Nephron progenitor cell (in vitro differentiated cells): ENCODE measurements around the gene SYNE2.
A peak's percentile ranks its signal among the peaks of the same experiment; 100 is the strongest.

Experiments used
- DNase-seq: peaks from one replicate; pipeline ENCODE4 v3.0.0; 2021
- H3K27ac Mint-ChIP-seq: 2 replicates; pipeline ENCODE4 v1.8.0; 2021; ENCODE audit warnings: mild to moderate bottlenecking, moderate library complexity, mixed read lengths
- H3K27me3 Mint-ChIP-seq: 2 replicates; pipeline ENCODE4 v1.8.0; 2021; ENCODE audit warnings: mild to moderate bottlenecking, low read depth, mixed read lengths; ENCODE audit not compliant: poor library complexity
- H3K36me3 Mint-ChIP-seq: 2 replicates; pipeline ENCODE4 v1.8.0; 2021; ENCODE audit warnings: low read depth, mixed read lengths
- H3K4me1 Mint-ChIP-seq: 2 replicates; pipeline ENCODE4 v1.8.0; 2021; ENCODE audit warnings: mixed read lengths
- H3K4me3 Mint-ChIP-seq: 2 replicates; pipeline ENCODE4 v1.8.0; 2021; ENCODE audit warnings: mild to moderate bottlenecking, moderate library complexity, mixed read lengths
- H3K9me3 Mint-ChIP-seq: 2 replicates; pipeline ENCODE4 v1.8.0; 2021; ENCODE audit warnings: mild to moderate bottlenecking, moderate library complexity, mixed read lengths
- TF ChIP-seq, protein P1 (sequence below): fragments of 200-600 bp; sonication (generic); IDR thresholded peaks from 2 replicates; pipeline ENCODE4 v1.5.0; 2021; ENCODE audit warnings: antibody characterized with exemption

The SYNE2 gene

DNA sequence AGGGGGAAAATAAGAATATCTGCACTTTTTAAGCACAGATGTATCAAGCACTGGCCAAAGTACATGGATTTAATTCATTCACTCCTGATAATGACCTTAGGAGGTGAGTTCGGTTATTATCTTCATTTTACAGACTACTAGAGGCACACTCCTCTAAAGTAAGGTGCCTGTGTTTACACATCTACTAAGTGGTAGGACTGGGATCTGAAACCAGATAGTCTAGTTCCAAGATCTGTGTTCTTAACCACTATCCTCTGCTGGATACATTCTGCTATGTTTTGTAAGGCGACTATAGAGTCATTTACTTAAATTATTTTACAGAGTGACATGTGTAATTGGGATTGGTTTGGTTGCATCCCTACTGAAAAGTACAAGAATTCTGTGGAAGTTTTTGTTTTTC lies 266.1 kb downstream of the SYNE2 start:
- no peak overlapping the region for H3K4me3 Mint-ChIP-seq
- H3K9me3 Mint-ChIP-seq: no peaks in the 10 kb centered on the region
- H3K27me3 Mint-ChIP-seq: peaks cover 3% of the 10 kb centered on the region
- DNase-seq: no peak
- TF ChIP-seq, protein P1, sequence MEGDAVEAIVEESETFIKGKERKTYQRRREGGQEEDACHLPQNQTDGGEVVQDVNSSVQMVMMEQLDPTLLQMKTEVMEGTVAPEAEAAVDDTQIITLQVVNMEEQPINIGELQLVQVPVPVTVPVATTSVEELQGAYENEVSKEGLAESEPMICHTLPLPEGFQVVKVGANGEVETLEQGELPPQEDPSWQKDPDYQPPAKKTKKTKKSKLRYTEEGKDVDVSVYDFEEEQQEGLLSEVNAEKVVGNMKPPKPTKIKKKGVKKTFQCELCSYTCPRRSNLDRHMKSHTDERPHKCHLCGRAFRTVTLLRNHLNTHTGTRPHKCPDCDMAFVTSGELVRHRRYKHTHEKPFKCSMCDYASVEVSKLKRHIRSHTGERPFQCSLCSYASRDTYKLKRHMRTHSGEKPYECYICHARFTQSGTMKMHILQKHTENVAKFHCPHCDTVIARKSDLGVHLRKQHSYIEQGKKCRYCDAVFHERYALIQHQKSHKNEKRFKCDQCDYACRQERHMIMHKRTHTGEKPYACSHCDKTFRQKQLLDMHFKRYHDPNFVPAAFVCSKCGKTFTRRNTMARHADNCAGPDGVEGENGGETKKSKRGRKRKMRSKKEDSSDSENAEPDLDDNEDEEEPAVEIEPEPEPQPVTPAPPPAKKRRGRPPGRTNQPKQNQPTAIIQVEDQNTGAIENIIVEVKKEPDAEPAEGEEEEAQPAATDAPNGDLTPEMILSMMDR: no peak
- H3K4me1 Mint-ChIP-seq: no peaks in the 10 kb centered on the region
- H3K36me3 Mint-ChIP-seq: peaks cover 31% of the 10 kb centered on the region
- H3K27ac Mint-ChIP-seq: no peak overlapping the region

DNA sequence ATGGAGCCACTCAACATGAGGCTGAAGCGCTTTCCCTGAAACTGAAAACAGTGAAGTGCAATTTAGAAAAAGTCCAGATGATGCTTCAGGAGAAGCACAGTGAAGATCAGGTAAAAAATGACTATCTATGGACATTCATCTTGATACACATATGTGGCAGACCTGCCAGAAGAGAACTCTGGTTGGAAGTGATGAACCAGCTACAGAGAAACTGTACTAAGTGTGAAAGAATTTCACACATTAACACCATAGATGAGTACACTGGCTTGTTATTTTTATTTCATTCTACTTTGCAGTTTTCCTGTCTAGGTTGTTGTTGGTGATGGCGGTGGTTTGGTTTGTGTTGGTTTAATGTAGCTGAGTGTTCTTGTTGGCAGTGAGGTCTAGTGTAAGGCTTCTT lies 266.7 kb downstream of the SYNE2 start:
- peaks cover 3% of the 10 kb centered on the region for H3K27me3 Mint-ChIP-seq
- H3K4me1 Mint-ChIP-seq: no peaks in the 10 kb centered on the region
- TF ChIP-seq, protein P1: no peak
- no peak overlapping the region for H3K4me3 Mint-ChIP-seq
- H3K36me3 Mint-ChIP-seq: peaks cover 31% of the 10 kb centered on the region
- DNase-seq: no peak
- H3K9me3 Mint-ChIP-seq: no peaks in the 10 kb centered on the region
- peak overlapping the region; percentile 3 for H3K27ac Mint-ChIP-seq

DNA sequence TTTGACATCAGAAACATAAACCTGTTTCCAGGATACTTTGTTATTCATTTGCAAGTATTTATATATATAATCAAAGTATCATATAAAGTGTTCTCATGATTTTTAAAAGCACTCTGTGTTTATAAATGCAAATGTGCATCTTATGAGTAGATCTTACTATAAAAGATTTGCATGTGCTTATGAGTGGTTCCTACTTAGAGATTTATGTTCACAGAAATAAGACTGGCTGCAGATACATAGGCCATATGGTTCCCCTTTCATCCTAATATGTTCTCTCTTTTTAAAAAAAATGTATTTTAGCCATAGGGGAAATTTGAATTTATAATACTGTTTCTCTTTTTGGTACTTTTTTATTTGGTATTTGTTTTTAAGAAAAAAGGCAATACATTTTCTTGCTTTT lies 267.2 kb downstream of the SYNE2 start:
- DNase-seq: no peak
- TF ChIP-seq, protein P1: no peak
- Mint-ChIP-seq H3K27ac (no peak overlapping the region), H3K4me3 (no peak overlapping the region), H3K4me1 (no peaks in the 10 kb centered on the region), H3K27me3 (peaks cover 3% of the 10 kb centered on the region), H3K9me3 (no peaks in the 10 kb centered on the region), H3K36me3 (peaks cover 29% of the 10 kb centered on the region)

DNA sequence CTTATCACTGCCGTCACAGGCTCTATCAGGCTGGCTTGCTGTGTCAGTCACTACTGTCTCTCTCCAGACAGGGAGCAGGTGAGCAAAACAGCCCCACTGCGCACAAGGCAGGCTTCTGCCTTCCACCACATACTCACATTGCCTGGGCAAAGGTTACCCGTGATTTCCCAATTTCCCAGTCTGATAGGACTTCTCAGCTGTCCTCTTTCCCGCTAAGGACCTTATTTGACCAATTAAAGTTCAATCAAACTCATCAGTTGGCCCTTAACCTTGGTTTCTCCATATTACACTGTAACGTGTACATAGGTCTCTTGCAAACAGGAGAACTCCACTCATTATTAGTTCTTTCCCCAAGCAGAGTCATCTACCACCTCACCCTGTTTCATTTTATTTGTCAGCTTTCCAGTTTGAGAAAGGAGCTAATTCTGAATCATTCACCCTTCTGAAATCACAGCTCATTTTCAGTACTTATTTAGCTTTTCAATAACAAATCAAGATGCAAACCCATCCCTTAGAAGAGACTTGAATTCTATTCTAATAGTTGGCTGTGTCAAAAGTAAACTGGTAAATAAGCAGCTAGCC lies 270.5 kb downstream of the SYNE2 start:
- DNase-seq: no peak
- no peak overlapping the region for H3K4me3 Mint-ChIP-seq
- H3K27me3 Mint-ChIP-seq: peaks cover 5% of the 10 kb centered on the region
- TF ChIP-seq, protein P1: no peak
- no peaks in the 10 kb centered on the region for H3K9me3 Mint-ChIP-seq
- no peak overlapping the region for H3K27ac Mint-ChIP-seq
- H3K4me1 Mint-ChIP-seq: no peaks in the 10 kb centered on the region
- H3K36me3 Mint-ChIP-seq: peaks cover 57% of the 10 kb centered on the region

DNA sequence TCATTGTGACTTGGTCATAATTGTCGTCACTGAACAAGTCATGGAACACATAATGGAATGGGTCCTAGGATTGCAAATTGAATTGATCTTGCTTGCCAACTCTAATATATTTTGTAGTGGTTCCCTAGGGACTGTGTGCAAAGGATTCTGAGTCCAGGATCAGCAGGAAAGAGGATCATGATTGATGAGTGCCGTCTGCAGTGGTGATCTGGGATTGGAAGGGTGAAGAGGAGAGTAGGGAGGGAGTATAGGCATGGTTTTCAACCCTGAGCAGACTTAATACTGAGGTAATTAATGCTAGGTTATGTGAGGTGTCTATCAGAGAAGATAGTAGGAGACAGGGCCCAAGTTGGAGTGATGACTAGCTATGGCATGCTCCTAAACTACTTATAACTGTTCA lies 272.5 kb downstream of the SYNE2 start:
- TF ChIP-seq, protein P1: no peak

DNA sequence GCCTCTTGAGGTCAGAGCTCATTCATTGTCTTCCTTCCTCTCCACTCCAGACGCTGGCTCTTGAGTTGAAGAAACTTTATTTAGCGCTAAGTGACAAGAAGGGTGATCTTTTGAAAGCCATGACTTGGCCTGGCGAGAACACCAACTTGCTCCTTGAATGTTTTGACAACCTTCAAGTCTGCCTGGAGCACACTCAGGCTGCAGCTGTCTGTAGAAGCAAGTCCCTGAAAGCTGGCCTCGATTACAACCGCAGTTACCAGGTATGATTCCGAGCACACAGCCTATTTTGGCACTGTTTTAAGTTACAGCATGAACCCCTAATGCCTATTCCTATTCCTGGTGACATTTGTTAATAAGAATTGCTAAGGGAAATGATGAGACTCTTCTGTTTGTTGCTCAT lies 273.7 kb downstream of the SYNE2 start:
- Mint-ChIP-seq H3K36me3 (peaks cover 76% of the 10 kb centered on the region), H3K27me3 (peaks cover 5% of the 10 kb centered on the region), H3K4me1 (no peaks in the 10 kb centered on the region), H3K9me3 (no peaks in the 10 kb centered on the region), H3K27ac (no peak overlapping the region), H3K4me3 (no peak overlapping the region)
- DNase-seq: no peak
- TF ChIP-seq, protein P1: no peak

More for the DNA sequence above, 272.5 kb downstream of the SYNE2 start:
- Mint-ChIP-seq H3K9me3 (no peaks in the 10 kb centered on the region), H3K36me3 (peaks cover 68% of the 10 kb centered on the region), H3K4me1 (no peaks in the 10 kb centered on the region), H3K27me3 (peaks cover 5% of the 10 kb centered on the region), H3K4me3 (no peak overlapping the region), H3K27ac (no peak overlapping the region)
- DNase-seq: no peak
